Stimulated activated CD4-positive, alpha-beta T cell treated with anti-CD3 and anti-CD28 coated beads, Interleukin-4, amount 100 ng/mL, for 4 hours (primary cell): ENCODE measurements around the gene IGLL1.
"Not testable (repeated sequence)": the region's sequence is repeated elsewhere in the genome, so short reads cannot be mapped to it uniquely, and the experiment has no call there.

Experiments used
- DNase-seq, 2 experiments: peaks; one replicate each; pipeline ENCODE4 v3.0.0-alpha.2; 2020

IGLL1 gene

DNA sequence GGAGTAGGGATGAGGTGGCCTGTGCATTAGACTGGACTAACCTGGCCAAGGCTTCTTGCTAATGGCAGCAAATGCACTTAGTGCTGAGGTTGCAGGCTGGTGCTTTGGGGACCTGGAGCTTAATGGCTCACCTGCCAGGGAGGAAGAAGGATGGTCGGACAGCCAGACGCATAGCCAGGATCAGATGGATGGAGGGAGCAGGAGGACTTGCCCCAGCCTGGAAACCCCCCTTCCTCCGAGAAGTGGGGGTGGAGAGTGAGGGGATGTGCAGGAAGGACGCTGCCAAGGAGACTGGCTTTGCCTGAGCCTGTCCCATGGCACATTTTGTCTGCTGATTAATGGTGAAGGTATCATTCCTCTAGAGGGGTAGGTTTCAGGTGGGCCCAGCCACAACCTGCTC, 17.9 kb downstream of the IGLL1 start:
- no peak for DNase-seq

DNA sequence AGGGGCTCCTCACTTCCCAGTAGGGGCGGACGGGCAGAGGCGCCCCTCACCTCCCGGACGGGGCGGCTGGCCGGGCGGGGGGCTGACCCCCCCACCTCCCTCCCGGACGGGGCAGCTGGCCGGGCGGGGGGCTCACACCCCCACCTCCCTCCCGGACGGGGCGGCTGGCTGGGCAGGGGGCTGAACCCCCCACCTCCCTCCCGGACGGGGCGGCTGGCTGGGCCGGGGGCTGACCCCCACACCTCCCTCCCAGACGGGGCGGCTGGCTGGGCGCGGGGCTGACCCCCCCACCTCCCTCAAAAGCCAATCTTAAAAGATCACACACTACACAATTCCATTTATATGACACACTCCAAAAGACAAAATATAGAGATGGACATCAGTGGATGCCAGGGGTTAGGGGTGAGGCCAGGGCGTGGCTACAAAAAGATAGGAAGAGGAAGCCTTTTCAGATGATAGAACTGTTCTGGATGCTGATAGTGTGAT, 19.0 kb downstream of the IGLL1 start:
- not testable (repeated sequence) for DNase-seq

DNA sequence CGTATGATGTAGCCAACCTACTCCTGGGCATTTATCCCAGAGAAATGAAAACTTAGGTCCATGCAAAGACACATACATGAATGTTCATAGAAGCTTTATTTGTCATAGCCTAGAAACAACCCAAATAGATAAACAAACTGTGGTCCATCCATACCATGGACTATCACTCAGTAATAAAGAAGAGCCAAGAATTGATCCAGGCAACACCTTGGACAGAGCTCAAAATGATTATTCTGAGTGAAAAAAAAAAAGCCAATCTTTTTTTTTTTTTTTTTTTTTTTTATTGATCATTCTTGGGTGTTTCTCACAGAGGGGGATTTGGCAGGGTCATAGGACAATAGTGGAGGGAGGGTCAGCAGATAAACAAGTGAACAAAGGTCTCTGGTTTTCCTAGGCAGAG, 19.9 kb downstream of the IGLL1 start:
- not testable (repeated sequence) for DNase-seq

DNA sequence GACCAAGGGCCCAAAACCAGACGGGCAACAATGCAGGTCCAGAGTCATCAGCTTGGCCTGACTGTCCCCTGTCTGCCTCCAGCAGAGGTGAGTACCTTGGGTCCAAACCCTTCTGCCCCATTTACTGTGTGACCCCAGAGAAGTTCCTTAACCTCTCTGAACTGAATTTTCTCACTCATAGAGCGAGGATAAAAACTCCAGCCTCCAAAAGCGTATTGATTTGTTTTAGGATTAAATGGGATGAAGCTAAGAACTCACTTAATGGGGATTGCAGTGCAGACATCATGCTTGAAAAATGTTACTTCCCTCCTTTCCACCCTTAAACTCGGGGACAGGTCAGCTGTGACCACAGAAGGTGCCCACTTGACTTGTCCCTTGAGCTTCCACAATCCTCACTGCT, 22.6 kb downstream of the IGLL1 start:
- no peak for DNase-seq

DNA sequence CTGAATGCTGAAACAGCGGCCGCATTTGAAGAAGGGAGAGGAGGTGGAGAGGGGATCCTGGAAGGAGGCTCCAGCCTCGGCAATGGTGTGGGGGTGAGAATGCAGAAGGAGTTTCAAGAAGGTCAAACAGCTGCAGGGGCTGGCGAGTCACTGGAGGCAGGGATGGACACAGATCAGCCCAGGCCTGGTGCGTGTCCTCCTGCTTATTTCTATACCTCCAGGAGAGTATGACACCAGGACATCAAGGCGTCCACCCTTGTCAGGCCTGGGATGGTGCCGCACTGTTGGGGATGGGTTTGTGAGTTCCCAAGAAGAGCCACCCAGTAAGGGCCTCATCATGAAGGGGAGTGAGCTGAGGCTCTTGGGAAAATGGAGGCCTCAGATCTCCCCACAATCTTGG, 23.1 kb downstream of the IGLL1 start:
- DNase-seq = no peak

DNA sequence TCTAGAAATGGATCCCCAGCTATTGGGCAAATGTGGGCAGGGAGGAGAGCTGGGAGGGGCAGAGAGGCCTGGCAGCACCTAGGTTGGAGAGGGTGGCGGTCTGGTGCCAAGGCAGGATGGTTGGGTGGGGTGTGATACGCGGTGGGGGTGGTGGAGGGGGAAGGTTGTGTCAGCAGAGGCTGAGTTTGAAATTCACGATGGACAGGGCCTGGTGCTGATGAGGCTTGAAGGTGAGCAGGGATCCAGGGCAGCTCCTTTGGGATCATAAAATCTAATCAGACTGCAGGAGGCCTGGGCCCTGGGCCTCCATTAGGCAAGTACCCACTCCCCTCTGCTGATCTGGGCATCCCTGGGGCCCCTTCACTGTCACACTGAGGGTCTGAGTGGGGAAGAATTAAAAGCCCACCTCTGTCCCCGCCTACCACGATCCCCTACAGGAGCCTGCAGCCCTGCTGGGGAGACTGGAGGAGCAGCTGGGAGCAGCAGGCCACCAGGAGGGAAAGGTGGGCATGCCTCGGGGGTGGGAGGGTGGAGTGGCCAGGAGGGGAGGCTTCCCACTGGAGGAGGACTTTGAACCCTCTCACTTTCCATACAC, 24.0 kb downstream of the IGLL1 start:
- no peak for DNase-seq

DNA sequence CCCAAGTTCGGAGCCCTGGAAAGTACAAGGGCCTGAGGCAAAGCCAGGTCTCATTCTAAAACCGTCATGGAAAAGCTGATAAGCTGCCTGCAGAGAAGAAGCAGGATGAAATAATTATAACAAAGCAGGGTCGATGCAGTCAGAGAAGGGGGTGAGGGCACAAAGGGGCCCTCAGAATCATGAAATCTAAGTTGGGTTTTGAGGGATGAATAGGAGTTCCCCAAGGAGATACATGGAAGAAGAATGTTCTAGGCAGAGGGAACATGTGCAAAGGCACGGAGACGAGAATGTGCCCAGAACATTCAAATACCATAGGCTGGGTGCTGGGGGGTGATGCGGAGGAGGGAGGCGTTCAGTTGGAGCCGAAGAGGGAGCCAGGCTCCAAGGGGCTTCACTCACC, 25.0 kb downstream of the IGLL1 start:
- no peak for DNase-seq

DNA sequence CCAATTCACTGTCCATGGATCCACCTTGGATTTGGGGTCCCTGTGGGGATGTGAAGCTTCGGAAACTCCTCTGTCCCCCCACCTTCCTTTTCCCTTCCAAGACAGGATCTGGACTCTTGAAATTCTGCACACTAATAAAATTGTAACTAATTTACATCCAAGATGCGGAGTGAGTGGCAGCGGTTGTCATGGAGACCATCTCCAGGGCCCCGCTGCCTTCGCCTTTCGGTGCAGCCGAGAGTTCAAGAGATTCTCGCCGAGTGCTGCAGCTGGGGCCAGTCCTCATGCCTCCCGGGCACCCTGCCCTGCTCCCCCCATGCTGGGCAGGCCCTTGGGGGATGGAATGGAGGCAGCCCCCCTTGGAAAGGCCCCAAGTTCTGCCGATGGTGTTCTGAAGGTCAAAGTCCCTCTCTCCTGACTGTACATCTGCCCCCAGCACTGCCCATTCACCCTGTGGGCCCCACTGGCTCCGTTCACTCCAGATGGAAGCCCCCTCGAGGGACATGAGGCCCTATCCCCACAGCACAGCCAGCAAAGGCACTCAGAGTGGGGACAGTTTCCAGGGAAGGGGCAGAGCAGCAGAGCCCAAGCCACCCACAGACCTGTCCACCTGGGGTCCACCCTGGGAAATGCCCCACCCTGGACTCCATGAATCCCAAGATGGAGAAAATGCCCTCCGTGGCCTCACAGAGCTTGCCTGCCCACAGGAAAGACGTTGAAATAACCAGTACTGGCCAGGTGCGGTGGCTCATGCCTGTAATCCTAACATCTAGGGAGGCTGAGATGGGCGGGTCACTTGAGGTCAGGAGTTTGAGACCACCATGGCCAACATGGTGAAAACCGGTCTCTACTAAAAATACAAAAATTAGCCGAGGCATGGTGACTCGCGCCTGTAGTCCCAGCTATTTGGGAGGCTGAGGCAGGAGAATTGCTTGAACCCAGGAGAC, 25.9 kb downstream of the IGLL1 start:
- no peak for DNase-seq

DNA sequence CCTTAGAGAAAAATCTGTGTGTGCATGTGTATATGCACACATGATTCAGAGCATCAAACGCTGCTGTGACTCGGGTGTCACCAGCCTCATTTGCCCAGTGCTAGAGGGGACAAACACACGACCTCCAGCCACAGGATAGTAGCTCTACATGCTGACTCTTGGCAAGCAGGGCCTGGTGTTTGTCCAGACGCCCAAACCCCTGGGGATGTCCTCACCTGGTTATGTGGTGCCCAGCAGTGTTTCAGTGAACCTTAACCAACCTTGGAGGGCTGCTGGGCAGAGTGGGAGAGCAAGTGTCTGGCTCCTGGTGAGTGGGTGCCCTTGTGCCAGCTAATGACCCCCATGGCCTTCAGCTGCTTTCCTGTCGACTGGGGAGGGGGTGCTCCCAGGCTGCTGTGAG, 26.7 kb downstream of the IGLL1 start:
- no peak for DNase-seq

DNA sequence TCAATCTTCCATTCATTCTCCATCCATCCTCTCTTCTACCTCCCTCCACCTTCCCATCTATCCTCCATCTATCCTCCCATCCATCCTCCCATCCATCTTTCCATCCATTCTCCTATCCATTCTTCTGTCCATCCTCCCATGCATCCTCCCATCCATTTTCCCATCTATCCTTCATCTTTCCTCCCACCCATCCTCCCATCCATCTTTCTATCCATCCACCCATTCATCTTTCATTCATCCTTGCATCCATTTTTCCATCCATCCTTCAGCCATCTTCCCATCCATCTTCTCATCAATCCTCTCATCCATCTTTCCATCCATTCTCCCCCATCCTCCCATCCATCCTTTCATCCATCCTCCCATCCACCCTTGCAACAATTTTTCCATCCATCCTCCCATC, 27.5 kb downstream of the IGLL1 start:
- no peak for DNase-seq

DNA sequence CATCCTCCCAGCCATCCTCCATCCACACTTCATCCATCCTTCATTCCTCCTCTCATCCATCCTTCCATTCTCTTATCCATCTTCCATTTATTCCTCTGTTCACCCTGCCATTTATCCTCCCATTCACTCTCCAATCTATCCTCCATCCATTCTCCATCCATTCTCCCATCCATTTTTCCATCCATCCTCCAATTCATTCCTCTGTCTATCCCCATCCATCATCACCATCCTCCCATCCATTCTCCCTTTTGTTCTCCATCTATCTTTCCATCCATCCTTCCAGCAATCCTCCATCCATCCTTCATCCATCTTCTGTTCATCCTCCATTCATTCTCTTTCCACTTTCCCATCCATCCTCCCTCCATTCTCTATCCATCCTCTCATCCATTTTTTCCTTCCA, 28.7 kb downstream of the IGLL1 start:
- no peak for DNase-seq

DNA sequence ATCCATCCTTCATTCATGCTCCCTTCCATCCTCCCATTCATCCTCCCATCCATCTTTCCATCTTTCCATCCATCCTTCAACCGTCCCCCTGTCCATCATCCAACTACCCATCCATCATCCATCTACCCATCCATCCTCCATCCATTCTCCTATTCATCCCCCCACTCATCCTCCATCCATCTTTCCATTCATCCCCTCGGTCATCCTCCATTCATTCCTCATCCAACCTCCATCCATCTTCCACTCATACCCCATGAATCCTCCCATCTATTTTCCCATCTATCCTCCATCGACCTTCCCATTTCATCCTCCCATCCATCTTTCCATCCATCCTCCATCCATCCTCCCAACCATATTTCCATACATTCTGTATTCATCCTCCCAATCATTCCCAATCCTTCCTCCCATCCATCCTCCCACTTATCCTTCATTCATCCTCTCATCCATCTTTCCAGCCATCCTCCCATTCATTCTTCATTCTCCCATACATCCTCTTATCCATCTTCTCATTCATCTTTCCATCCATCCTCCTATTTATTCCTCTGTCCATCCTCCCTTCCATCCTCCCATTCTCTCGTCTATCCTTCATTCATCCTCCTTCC, 29.9 kb downstream of the IGLL1 start:
- DNase-seq = no peak

DNA sequence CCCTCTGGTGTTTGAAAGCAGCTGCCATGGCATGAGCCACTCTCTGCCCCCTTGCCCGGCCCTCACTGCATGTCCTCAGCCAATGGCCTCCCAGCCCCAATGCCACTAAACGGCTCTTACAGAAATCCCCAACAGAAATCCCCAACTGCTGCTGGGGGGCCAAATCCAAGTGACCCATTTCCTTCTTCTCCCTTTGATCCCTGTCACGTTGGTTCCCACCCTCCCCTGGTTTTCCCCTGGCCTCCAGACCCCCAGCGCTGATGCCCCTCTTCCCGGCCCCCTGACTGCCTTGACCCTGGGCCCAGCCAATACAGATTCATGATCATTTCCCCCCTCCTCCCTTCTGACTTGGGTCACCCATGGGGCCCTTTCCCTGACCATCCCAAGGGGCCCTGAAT, 30.9 kb downstream of the IGLL1 start:
- no peak for DNase-seq

DNA sequence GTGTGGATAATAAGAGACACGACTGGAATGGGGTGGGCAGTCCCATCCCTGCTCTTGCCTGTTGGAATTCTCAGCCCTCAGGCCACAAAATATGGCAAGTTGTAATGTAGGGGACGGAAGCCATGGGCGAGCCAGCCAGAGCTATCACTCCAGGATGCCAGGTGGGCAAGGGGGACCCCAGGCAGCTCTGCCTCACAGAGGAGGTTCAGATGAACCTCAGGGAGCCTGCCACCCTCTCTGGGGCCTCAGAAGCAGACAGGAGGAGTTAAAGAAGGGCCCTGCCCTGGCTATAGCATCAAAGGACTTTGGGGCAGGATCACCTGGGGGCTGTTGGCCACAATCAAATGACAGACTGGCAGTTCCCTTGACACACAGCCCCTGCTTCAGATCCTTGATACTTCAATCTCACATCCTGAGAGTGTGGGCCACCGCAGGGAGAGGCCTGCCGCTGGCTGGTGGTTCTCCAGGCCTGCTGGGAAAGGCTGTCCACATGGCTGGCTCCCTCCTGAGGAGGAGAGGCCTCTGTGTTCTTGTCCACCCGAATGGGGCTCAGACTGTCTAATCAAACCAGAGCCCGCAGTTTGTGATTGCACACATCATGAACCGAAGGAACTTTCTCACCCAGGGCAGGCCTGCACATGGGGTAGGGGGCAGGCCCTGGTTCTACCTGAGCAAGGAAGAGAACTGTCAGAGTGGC, 31.4 kb downstream of the IGLL1 start:
- no peak for DNase-seq

DNA sequence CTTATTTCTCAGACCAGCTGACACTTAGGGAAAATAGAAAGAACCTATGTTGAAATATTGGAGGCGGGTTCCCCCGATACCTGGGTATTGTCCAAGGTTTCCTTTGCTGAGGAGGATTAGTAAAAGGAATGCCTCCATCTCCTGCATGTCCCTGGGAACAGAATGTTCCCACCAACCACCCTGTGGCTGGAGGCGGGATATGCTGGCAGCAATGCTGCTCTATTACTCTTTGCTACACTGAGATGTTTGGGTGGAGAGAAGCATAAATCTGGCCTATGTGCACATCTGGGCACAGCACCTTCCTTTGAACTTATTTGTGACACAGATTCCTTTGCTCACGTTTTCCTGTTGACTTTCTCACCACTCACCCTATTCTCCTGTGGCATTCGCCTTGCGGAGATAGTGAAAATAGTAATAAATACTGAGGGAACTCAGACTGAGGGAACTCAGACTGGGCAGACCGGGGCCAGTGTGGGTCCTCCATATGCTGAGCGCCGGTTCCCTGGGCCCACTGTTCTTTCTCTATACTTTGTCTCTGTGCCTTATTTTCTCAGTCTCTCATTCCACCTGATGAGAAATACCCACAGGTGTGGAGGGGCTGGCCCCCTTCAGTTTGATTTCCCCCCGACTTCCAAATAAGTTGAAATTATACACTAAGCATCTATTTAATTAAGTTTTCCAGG, 32.1 kb downstream of the IGLL1 start:
- DNase-seq = no peak

DNA sequence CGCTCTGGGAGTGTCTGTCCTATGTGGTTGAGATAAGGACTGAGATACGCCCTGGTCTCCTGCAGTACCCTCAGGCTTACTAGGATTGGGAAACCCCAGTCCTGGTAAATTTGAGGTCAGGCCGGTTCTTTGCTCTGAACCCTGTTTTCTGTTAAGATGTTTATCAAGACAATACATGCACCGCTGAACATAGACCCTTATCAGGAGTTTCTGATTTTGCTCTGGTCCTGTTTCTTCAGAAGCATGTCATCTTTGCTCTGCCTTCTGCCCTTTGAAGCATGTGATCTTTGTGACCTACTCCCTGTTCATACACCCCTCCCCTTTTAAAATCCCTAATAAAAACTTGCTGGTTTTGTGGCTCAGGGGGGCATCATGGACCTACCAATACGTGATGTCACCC, 32.7 kb downstream of the IGLL1 start:
- DNase-seq = not testable (repeated sequence)

DNA sequence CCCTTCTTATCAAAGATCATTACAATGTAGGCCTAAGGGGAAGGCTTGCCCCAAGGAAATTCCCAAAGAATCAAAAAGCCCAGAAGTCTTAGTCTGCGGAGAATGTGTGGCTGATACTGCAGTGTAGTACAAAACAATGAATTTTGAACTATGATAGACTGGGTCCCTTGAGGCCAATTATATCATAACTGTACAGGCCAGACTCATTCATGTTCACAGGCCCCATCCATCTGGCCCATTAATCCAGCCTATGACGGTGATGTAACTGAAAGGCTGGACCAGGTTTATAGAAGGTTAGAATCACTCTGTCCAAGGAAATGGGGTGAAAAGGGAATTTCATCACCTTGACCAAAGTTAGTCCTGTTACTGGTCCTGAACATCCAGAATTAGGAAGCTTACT, 35.2 kb downstream of the IGLL1 start:
- no peak for DNase-seq

DNA sequence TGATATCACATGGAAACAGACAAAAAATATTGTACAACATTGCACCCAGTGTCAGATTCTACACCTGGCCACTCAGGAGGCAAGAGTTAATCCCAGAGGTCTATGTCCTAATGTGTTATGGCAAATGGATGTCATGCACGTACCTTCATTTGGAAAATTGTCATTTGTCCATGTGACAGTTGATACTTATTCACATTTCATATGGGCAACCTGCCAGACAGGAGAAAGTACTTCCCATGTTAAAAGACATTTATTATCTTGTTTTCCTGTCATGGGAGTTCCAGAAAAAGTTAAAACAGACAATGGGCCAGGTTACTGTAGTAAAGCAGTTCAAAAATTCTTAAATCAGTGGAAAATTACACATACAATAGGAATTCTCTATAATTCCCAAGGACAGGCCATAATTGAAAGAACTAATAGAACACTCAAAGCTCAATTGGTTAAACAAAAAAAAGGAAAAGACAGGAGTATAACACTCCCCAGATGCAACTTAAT, 36.5 kb downstream of the IGLL1 start:
- DNase-seq = not testable (repeated sequence)

DNA sequence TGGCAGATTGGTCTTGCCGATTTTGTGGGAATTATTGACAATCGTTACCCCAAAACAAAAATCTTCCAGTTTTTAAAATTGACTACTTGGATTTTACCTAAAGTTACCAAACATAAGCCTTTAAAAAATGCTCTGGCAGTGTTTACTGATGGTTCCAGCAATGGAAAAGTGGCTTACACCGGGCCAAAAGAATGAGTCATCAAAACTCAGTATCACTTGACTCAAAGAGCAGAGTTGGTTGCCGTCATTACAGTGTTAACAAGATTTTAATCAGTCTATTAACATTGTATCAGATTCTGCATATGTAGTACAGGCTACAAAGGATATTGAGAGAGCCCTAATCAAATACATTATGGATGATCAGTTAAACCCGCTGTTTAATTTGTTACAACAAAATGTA, 37.2 kb downstream of the IGLL1 start:
- no peak for DNase-seq

DNA sequence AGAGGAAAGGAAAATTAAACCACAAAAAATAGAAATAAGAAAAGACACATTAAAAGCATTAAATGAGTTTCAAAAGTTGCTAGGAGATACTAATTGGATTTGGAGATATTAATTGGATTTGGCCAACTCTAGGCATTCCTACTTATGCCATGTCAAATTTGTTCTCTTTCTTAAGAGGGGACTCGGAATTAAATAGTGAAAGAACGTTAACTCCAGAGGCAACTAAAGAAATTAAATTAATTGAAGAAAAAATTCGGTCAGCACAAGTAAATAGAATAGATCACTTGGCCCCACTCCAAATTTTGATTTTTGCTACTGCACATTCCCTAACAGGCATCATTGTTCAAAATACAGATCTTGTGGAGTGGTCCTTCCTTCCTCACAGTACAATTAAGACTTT, 37.7 kb downstream of the IGLL1 start:
- DNase-seq = not testable (repeated sequence)

DNA sequence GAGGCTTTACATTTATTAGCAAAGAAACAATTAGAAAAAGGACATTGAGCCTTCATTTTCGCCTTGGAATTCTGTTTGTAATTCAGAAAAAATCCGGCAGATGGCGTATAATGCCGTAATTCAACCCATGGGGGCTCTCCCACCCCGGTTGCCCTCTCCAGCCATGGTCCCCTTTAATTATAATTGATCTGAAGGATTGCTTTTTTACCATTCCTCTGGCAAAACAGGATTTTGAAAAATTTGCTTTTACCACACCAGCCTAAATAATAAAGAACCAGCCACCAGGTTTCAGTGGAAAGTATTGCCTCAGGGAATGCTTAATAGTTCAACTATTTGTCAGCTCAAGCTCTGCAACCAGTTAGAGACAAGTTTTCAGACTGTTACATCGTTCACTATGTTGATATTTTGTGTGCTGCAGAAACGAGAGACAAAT, 38.2 kb downstream of the IGLL1 start:
- not testable (repeated sequence) for DNase-seq

DNA sequence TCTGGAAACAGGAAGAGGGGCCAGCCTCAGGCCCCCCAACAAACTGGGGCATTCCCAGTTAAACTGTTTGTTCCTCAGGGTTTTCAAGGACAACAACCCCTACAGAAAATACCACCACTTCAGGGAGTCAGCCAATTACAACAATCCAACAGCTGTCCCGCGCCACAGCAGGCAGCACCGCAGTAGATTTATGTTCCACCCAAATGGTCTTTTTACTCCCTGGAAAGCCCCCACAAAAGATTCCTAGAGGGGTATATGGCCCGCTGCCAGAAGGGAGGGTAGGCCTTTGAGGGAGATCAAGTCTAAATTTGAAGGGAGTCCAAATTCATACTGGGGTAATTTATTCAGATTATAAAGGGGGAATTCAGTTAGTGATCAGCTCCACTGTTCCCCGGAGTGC, 39.3 kb downstream of the IGLL1 start:
- not testable (repeated sequence) for DNase-seq

DNA sequence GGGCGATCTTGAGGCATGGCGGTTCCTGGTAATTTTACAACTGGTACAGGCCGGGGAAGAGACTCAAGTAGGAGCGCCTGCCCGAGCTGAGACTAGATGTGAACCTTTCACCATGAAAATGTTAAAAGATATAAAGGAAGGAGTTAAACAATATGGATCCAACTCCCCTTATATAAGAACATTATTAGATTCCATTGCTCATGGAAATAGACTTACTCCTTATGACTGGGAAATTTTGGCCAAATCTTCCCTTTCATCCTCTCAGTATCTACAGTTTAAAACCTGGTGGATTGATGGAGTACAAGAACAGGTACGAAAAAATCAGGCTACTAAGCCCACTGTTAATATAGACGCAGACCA, 40.3 kb downstream of the IGLL1 start:
- DNase-seq = not testable (repeated sequence)
